Natural killer cell (primary cell): ENCODE data around the gene GALNT9. TPM values are rescaled to one million over a fixed set of nuclear protein-coding genes. Genes with fewer than 3 reads are reported as not detected.

Source experiments
- ATAC-seq, 3 donors: fragments of 150-1000 bp in 2 of 3; fragments of 200-7000 bp in 1 of 3; cut with Tn5 transposase; 1 replicate in 1 of 3; 2 replicates in 2 of 3; pipeline ENCODE4 v1.10.0; 2021; ENCODE audit warnings: mild to moderate bottlenecking in 2 of 3, moderate library complexity in 2 of 3
- DNase-seq, 2 donors: peaks; one replicate each; pipeline versions ENCODE4 v3.0.0 to v3.0.0-alpha.2; 2013 to 2021; ENCODE audit warnings: mixed read lengths in 1 of 2
- H3K27ac ChIP-seq: one replicate; pipeline ENCODE4 v1.5.1; 2013; ENCODE audit warnings: mild to moderate bottlenecking, low read length
- H3K27me3 ChIP-seq: one replicate; pipeline ENCODE4 v1.6.1; 2013; ENCODE audit warnings: low read length; ENCODE audit not compliant: control insufficient read depth, insufficient read depth
- H3K36me3 ChIP-seq: one replicate; pipeline ENCODE4 v1.6.1; 2013; ENCODE audit warnings: low read length; ENCODE audit not compliant: control insufficient read depth, insufficient read depth
- H3K4me1 ChIP-seq: one replicate; pipeline ENCODE4 v1.6.1; 2013; ENCODE audit warnings: low read length; ENCODE audit not compliant: control insufficient read depth, insufficient read depth
- H3K4me3 ChIP-seq: one replicate; pipeline ENCODE4 v1.5.1; 2013; ENCODE audit warnings: low read length
- H3K9me3 ChIP-seq: one replicate; pipeline ENCODE4 v1.6.1; 2013; ENCODE audit warnings: low read length; ENCODE audit not compliant: control insufficient read depth, insufficient read depth
- H3K27ac Mint-ChIP-seq, 2 donors: one replicate each; pipeline ENCODE4 v1.8.0; 2022; ENCODE audit warnings: mild to moderate bottlenecking in 2 of 2, mixed read lengths in 2 of 2, moderate library complexity in 1 of 2
- H3K27me3 Mint-ChIP-seq, 2 donors: one replicate each; pipeline ENCODE4 v1.8.0; 2022; ENCODE audit warnings: low read depth in 2 of 2, mixed read lengths in 2 of 2
- H3K36me3 Mint-ChIP-seq: one replicate; pipeline ENCODE4 v1.8.0; 2022; ENCODE audit warnings: mixed read lengths
- H3K4me1 Mint-ChIP-seq, 2 donors: one replicate each; pipeline ENCODE4 v1.8.0; 2022; ENCODE audit warnings: mixed read lengths in 2 of 2
- H3K4me3 Mint-ChIP-seq: one replicate; pipeline ENCODE4 v1.8.0; 2022; ENCODE audit warnings: mild to moderate bottlenecking, moderate library complexity, mixed read lengths
- H3K9me3 Mint-ChIP-seq, 2 donors: one replicate each; pipeline ENCODE4 v1.8.0; 2022; ENCODE audit warnings: mixed read lengths in 2 of 2
- CTCF ChIP-seq: fragments of 200-600 bp; IDR thresholded peaks from one replicate; pipeline ENCODE4 v1.8.0; 2022; ENCODE audit warnings: antibody characterized with exemption
- WGBS: methylation state at CpG from one replicate; pipeline ENCODE4 v1.1.7; 2013; ENCODE audit warnings: missing lambda C conversion rate; ENCODE audit not compliant: insufficient coverage; 5-methylcytosine and 5-hydroxymethylcytosine counted together
- intact Hi-C: fragments of 100-400 bp; cut with micrococcal nuclease; formaldehyde crosslinking; loops from one replicate; pipeline ENCODE4 v1.14.2; 2022
- total RNA-seq, 4 donors: library from RNA; stranded (reverse); fragments of 120-200 nt in 1 of 4; gene quantifications; one replicate each; pipeline versions ENCODE4 v1.2.3 to v1.2.4, GENCODE V29; 2013 to 2022

GALNT9 gene
- total RNA-seq, 3 donors from 2014 or later (not counting 1 experiment from before 2014, with no cell fraction given) = not detected

- Histone ChIP-seq H3K27ac (no peak overlapping the region), H3K9me3 (no peaks in the 10 kb centered on the region), H3K36me3 (no peaks in the 10 kb centered on the region), H3K4me1 (no peaks in the 10 kb centered on the region), H3K4me3 (no peak overlapping the region), H3K27me3 (no peaks in the 10 kb centered on the region)
- Mint-ChIP-seq H3K27ac (no peak overlapping the region), H3K36me3 (no peaks in the 10 kb centered on the region), H3K27me3 (peaks cover 0 to 6% of the 10 kb centered on the region in 2 donors), H3K4me1 (peaks cover 0 to 5% of the 10 kb centered on the region in 2 donors), H3K4me3 (no peak overlapping the region), H3K9me3 (no peaks in the 10 kb centered on the region)
- TF ChIP-seq CTCF = no peak
- intact Hi-C loops = no loop called here
- no peak for ATAC-seq
- whole genome bisulfite sequencing = 88% methylated on average over 18 of the region's 19 CpGs
- no peak for DNase-seq
Measured at GRCh38 chr12:132176385-132176919, 152.9 kb downstream of the GALNT9 start.

- H3K36me3 ChIP-seq = no peaks in the 10 kb centered on the region
- no peak overlapping the region for H3K4me3 ChIP-seq
- H3K27me3 ChIP-seq = no peaks in the 10 kb centered on the region
- no peaks in the 10 kb centered on the region for H3K9me3 Mint-ChIP-seq
- no peaks in the 10 kb centered on the region for H3K9me3 ChIP-seq
- no peak overlapping the region for H3K4me3 Mint-ChIP-seq
- H3K27ac Mint-ChIP-seq = no peak overlapping the region
- TF ChIP-seq CTCF = no peak
- H3K27me3 Mint-ChIP-seq = peaks cover 0 to 6% of the 10 kb centered on the region in 2 donors
- no peak overlapping the region for H3K27ac ChIP-seq
- no peaks in the 10 kb centered on the region for H3K36me3 Mint-ChIP-seq
- DNase-seq (no peak), ATAC-seq (no peak)
- H3K4me1 ChIP-seq = no peaks in the 10 kb centered on the region
- intact Hi-C loops = no loop called here
- H3K4me1 Mint-ChIP-seq = no peaks in the 10 kb centered on the region
- 83% methylated on average over 34 of the region's 35 CpGs for WGBS
Measured at GRCh38 chr12:132175496-132176384, 153.6 kb downstream of the GALNT9 start.

GRCh38 chr12:132174839-132175490 is 154.4 kb downstream of the GALNT9 start:
- peaks cover 0 to 6% of the 10 kb centered on the region in 2 donors for H3K27me3 Mint-ChIP-seq
- H3K4me3 ChIP-seq = no peak overlapping the region
- no peak for TF ChIP-seq CTCF
- no peaks in the 10 kb centered on the region for H3K9me3 ChIP-seq
- WGBS = 84% methylated on average over 21 of the region's 25 CpGs
- no peak overlapping the region for H3K4me3 Mint-ChIP-seq
- DNase-seq = no peak
- no peaks in the 10 kb centered on the region for H3K4me1 ChIP-seq
- H3K27ac Mint-ChIP-seq = no peak overlapping the region
- no peak overlapping the region for H3K27ac ChIP-seq
- H3K9me3 Mint-ChIP-seq = no peaks in the 10 kb centered on the region
- H3K36me3 ChIP-seq = no peaks in the 10 kb centered on the region
- no peaks in the 10 kb centered on the region for H3K36me3 Mint-ChIP-seq
- intact Hi-C loops = no loop called here
- ATAC-seq = no peak
- no peaks in the 10 kb centered on the region for H3K4me1 Mint-ChIP-seq
- no peaks in the 10 kb centered on the region for H3K27me3 ChIP-seq
